Pancreas (tissue), 10 donors: ENCODE data around the gene ARL2. TPM values are rescaled to one million over a fixed set of nuclear protein-coding genes. Genes with fewer than 3 reads are reported as not detected.

Experiments used
- ATAC-seq, 4 donors: fragments of 200-7000 bp; cut with Tn5 transposase; one replicate each; pipeline versions ENCODE4 v1.8.0 to v1.9.1; 2020; ENCODE audit warnings: mild to moderate bottlenecking in 4 of 4, moderate library complexity in 4 of 4
- DNase-seq, 6 donors: peaks; one replicate each; pipeline ENCODE4 v3.0.0-alpha.2; 2020
- FAIRE-seq: peaks from 2 replicates; lab custom pipeline; 2012; peaks lifted over from hg19 to GRCh38; lab: Jason Lieb, UNC
- H3K27ac ChIP-seq, 4 donors: fragments of 200-600 bp; sonication (generic); 1 replicate in 3 of 4; 2 replicates in 1 of 4; pipeline versions ENCODE4 v1.5.0 to v1.8.0; 2020
- H3K27me3 ChIP-seq, 4 donors: fragments of 200-600 bp; one replicate each; pipeline ENCODE4 v1.8.0; 2021
- H3K36me3 ChIP-seq, 3 donors: fragments of 200-600 bp; sonication (generic) in 1 of 3; one replicate each; pipeline versions ENCODE4 v1.5.0 to v1.8.0; 2020 to 2021
- H3K4me1 ChIP-seq, 3 donors: fragments of 200-600 bp; one replicate each; pipeline ENCODE4 v1.8.0; 2021
- H3K4me3 ChIP-seq, 4 donors: fragments of 200-600 bp; sonication (generic) in 2 of 4; one replicate each; pipeline versions ENCODE4 v1.5.0 to v1.8.0; 2020 to 2021
- H3K9me3 ChIP-seq, 4 donors: fragments of 200-600 bp; one replicate each; pipeline ENCODE4 v1.8.0; 2021
- CTCF ChIP-seq, 4 donors: fragments of 200-600 bp; sonication (generic) in 3 of 4; IDR thresholded peaks; one replicate each; pipeline versions ENCODE4 v1.5.0 to v1.8.0; 2021; ENCODE audit warnings: antibody characterized with exemption in 4 of 4
- WGBS, 2 donors: extraction: QIAGEN DNeasy Blood & Tissue Kit; methylation state at CpG; one replicate each; pipeline ENCODE4 v1.1.7; 2013; 5-methylcytosine and 5-hydroxymethylcytosine counted together
- intact Hi-C, 3 donors: fragments of 100-400 bp; cut with DNase I; formaldehyde crosslinking; loops; one replicate each; pipeline versions ENCODE4 v1.11.1 to v1.14.2; 2022
- polyA plus RNA-seq, 2 donors: library from polyadenylated mRNA; stranded (reverse); fragments of 200-250 nt; gene quantifications; one replicate each; pipeline ENCODE4 v1.2.3, GENCODE V29; 2013
- total RNA-seq, 6 donors: library from RNA; stranded (reverse); fragmentation: NEBNext Ultra II Directional in 4 of 6; extraction: Animal tissue kit (Norgen Biotek cat#: 25700) in 4 of 6; gene quantifications; one replicate each; pipeline versions ENCODE4 v1.2.1 to v1.2.4, GENCODE V29; 2021 to 2023
- donor health status: healthy with polysubstance abuse.
- donor health status: DM: no; HTN: no; CAD: no; lungs with moderate emphysema.
- donor health status: DM: no; HTN: no; CAD: no.
- donor health status: control.
- donor health status: control.
- donor health status: Bipolar disorder and iron deficiency.
- donor health status: DM: yes; HTN: yes; CAD: no.
- donor health status: DM: no; HTN: no; CAD: no.
- donor health status: DM: no; HTN: no; CAD: no.
- donor health status: DM: yes; HTN: yes; CAD: no.

The ARL2 gene
- total and polyA plus RNA-seq, 8 donors, result 27.8 to 79.1 (median 36.1) TPM

- no peak for FAIRE-seq
- no peaks in the 10 kb centered on the region for H3K36me3 ChIP-seq
- intact Hi-C loops, result no loop called here
- no peak overlapping the region for H3K4me3 ChIP-seq
- 88 to 92% methylated on average over 15 to 23 of the region's 23 CpGs for WGBS, 2 donors
- no peak for DNase-seq
- no peak overlapping the region for H3K27ac ChIP-seq
- no peaks in the 10 kb centered on the region for H3K9me3 ChIP-seq
- TF ChIP-seq CTCF (IDR thresholded peaks at IDR 0.05), result no peak
- H3K27me3 ChIP-seq, result no peaks in the 10 kb centered on the region
- ATAC-seq, result no peak
- H3K4me1 ChIP-seq, result peaks cover 0 to 17% (median 0%) of the 10 kb centered on the region in 3 donors
Observed at GRCh38 chr11:65043881-65044501, 30.0 kb downstream of the ARL2 start.

GRCh38 chr11:65045061-65045460, 31.1 kb downstream of the ARL2 start:
- ATAC-seq (no peak), DNase-seq (no peak), FAIRE-seq (no peak)
- no peaks in the 10 kb centered on the region for H3K9me3 ChIP-seq
- peaks cover 0 to 15% (median 0%) of the 10 kb centered on the region in 3 donors for H3K4me1 ChIP-seq
- TF ChIP-seq CTCF (IDR thresholded peaks at IDR 0.05), result no peak
- intact Hi-C loops, result no loop called here
- H3K4me3 ChIP-seq, result no peak overlapping the region
- no peaks in the 10 kb centered on the region for H3K27me3 ChIP-seq
- no peak overlapping the region for H3K27ac ChIP-seq
- no peaks in the 10 kb centered on the region for H3K36me3 ChIP-seq
- 93 to 96% methylated on average over 5 of the region's 5 CpGs for WGBS, 2 donors

GRCh38 chr11:65045728-65046127, 31.8 kb downstream of the ARL2 start:
- no peak for FAIRE-seq
- ATAC-seq, result no peak
- Histone ChIP-seq H3K4me3 (no peak overlapping the region), H3K36me3 (no peaks in the 10 kb centered on the region), H3K27ac (no peak overlapping the region), H3K9me3 (no peaks in the 10 kb centered on the region), H3K27me3 (no peaks in the 10 kb centered on the region), H3K4me1 (peaks cover 0 to 10% (median 0%) of the 10 kb centered on the region in 3 donors)
- no peak for TF ChIP-seq CTCF (IDR thresholded peaks at IDR 0.05)
- WGBS, 2 donors, result 88 to 91% methylated on average over 7 of the region's 7 CpGs
- intact Hi-C loops, result no loop called here
- DNase-seq, result no peak

- FAIRE-seq (no peak), DNase-seq (no peak), ATAC-seq (peak in 2 of 4 donors; percentile 29 to 33)
- WGBS, 2 donors, result 57 to 63% methylated on average over 35 to 56 of the region's 56 CpGs
- Histone ChIP-seq H3K4me1 (no peaks in the 10 kb centered on the region), H3K27me3 (no peaks in the 10 kb centered on the region), H3K36me3 (no peaks in the 10 kb centered on the region), H3K4me3 (peak overlapping the region in 2 of 4 donors; percentile 8 to 30), H3K9me3 (no peaks in the 10 kb centered on the region), H3K27ac (no peak overlapping the region)
- no peak for TF ChIP-seq CTCF (IDR thresholded peaks at IDR 0.05)
- intact Hi-C loops, result no loop called here
Observed at GRCh38 chr11:65047581-65048422, 33.8 kb downstream of the ARL2 start.
